MM.1S (cell line): ENCODE results near the gene UNC119.

Experiments
- DNase-seq: peaks from one replicate; pipeline ENCODE4 v3.0.0-alpha.2; 2015
- H2AFZ ChIP-seq: fragments of 300-600 bp; sonication (generic); 2 replicates; pipeline ENCODE4 v1.6.0; 2016; ENCODE audit warnings: antibody characterized with exemption, low read length
- H3F3A ChIP-seq: fragments of 300-600 bp; sonication (generic); 2 replicates; pipeline ENCODE4 v1.6.1; 2016; ENCODE audit warnings: mild to moderate bottlenecking, antibody characterized with exemption, low read length, moderate library complexity, mixed read lengths; ENCODE audit not compliant: insufficient read depth
- H3K27ac ChIP-seq: fragments of 300-600 bp; sonication (generic); 2 replicates; pipeline ENCODE4 v1.5.1; 2016; ENCODE audit warnings: mild to moderate bottlenecking, low read length
- H3K27me3 ChIP-seq: fragments of 300-600 bp; sonication (generic); replicated peaks from 2 replicates; pipeline ENCODE4 v1.6.0; 2016; ENCODE audit warnings: low read length; ENCODE audit not compliant: insufficient read depth
- H3K36me3 ChIP-seq: fragments of 300-600 bp; sonication (generic); replicated peaks from 2 replicates; pipeline ENCODE4 v1.6.1; 2016; ENCODE audit warnings: mild to moderate bottlenecking, low read length, mixed read lengths; ENCODE audit not compliant: insufficient read depth
- H3K4me1 ChIP-seq: fragments of 300-600 bp; sonication (generic); 2 replicates; pipeline ENCODE4 v1.6.1; 2016; ENCODE audit warnings: low read length, mixed read lengths
- H3K4me2 ChIP-seq: fragments of 300-600 bp; sonication (generic); 2 replicates; pipeline ENCODE4 v1.6.0; 2016; ENCODE audit warnings: low read depth, low read length
- H3K4me3 ChIP-seq: fragments of 300-600 bp; sonication (generic); 2 replicates; pipeline ENCODE4 v1.5.1; 2016; ENCODE audit warnings: low read length, mixed read lengths
- H3K79me2 ChIP-seq: fragments of 300-600 bp; sonication (generic); 2 replicates; pipeline ENCODE4 v1.6.1; 2016; ENCODE audit warnings: mixed run types, low read length, mixed read lengths
- H3K9ac ChIP-seq: fragments of 300-600 bp; sonication (generic); 2 replicates; pipeline ENCODE4 v1.6.1; 2016; ENCODE audit warnings: low read length, mixed read lengths
- H3K9me2 ChIP-seq: fragments of 300-600 bp; sonication (generic); replicated peaks from 2 replicates; pipeline ENCODE4 v1.6.1; 2016; ENCODE audit warnings: mild to moderate bottlenecking, low read length, mixed read lengths; ENCODE audit not compliant: insufficient read depth
- H3K9me3 ChIP-seq: fragments of 300-600 bp; sonication (generic); replicated peaks from 2 replicates; pipeline ENCODE4 v1.6.1; 2016; ENCODE audit warnings: mild to moderate bottlenecking, low read length, mixed read lengths; ENCODE audit not compliant: insufficient read depth
- H4K20me1 ChIP-seq: fragments of 300-600 bp; sonication (generic); 2 replicates; pipeline ENCODE4 v1.6.1; 2016; ENCODE audit warnings: mild to moderate bottlenecking, low read length, moderate library complexity, mixed read lengths; ENCODE audit not compliant: insufficient read depth
- CTCF ChIP-seq: fragments of 300-600 bp; sonication (generic); IDR thresholded peaks from 2 replicates; pipeline ENCODE4 v1.5.1; 2016; ENCODE audit warnings: antibody characterized with exemption, low read length, mixed read lengths
- EZH2 ChIP-seq: fragments of 300-600 bp; sonication (generic); optimal IDR thresholded peaks from 2 replicates; pipeline ENCODE3; 2017; ENCODE audit warnings: low read depth, mild to moderate bottlenecking, antibody characterized with exemption, low read length, mixed read lengths
- EZH2phosphoT487 ChIP-seq: fragments of 300-600 bp; sonication (generic); IDR thresholded peaks from 2 replicates; pipeline ENCODE4 v1.6.1; 2018; ENCODE audit warnings: antibody characterized with exemption, low read length

The UNC119 gene

GRCh38 chr17:28570716-28571360 lies 18.4 kb upstream of the UNC119 start:
- no peaks in the 10 kb centered on the region for H3K27me3 ChIP-seq
- no peaks in the 10 kb centered on the region for H3K9me3 ChIP-seq
- no peaks in the 10 kb centered on the region; the same call in 1 of the 2 replicates for H3K36me3 ChIP-seq
- H3K4me3 ChIP-seq, result peak overlapping the region; percentile 99
- peak overlapping the region; percentile 92 for H3K9ac ChIP-seq
- H4K20me1 ChIP-seq, result no peaks in the 10 kb centered on the region; the same call in 1 of the 2 replicates
- H3K4me2 ChIP-seq, result peak overlapping the region; percentile 71
- H3K9me2 ChIP-seq, result no peaks in the 10 kb centered on the region
- TF ChIP-seq EZH2phosphoT487, result no peak
- no peak for TF ChIP-seq EZH2
- TF ChIP-seq CTCF, result no peak
- peak; percentile 47 for DNase-seq
- H3F3A ChIP-seq, result 0 out of 2 replicates have a peak, but pooled peaks cover 15% of the 10 kb centered on the region
- H3K27ac ChIP-seq, result peak overlapping the region; percentile 67; the same call in 1 of the 2 replicates
- H3K79me2 ChIP-seq, result peaks cover 48% of the 10 kb centered on the region
- H2AFZ ChIP-seq, result peak overlapping the region; percentile 95
- peaks cover 26% of the 10 kb centered on the region for H3K4me1 ChIP-seq

- Histone ChIP-seq H3K4me2 (peak overlapping the region; percentile 71; the same call in 1 of the 2 replicates), H3K4me3 (peak overlapping the region; percentile 99; the same call in 1 of the 2 replicates), H3K9ac (no peak overlapping the region), H3K27me3 (no peaks in the 10 kb centered on the region), H3K9me2 (no peaks in the 10 kb centered on the region), H3K27ac (no peak overlapping the region), H2AFZ (no peak overlapping the region), H3F3A (0 out of 2 replicates have a peak, but pooled peaks cover 15% of the 10 kb centered on the region), H3K4me1 (peaks cover 26% of the 10 kb centered on the region), H4K20me1 (no peaks in the 10 kb centered on the region; the same call in 1 of the 2 replicates), H3K9me3 (no peaks in the 10 kb centered on the region), H3K79me2 (peaks cover 61% of the 10 kb centered on the region), H3K36me3 (no peaks in the 10 kb centered on the region; the same call in 1 of the 2 replicates)
- no peak for TF ChIP-seq EZH2phosphoT487
- TF ChIP-seq EZH2, result no peak
- no peak for TF ChIP-seq CTCF
- no peak for DNase-seq
Measured at GRCh38 chr17:28569446-28569845, 17.0 kb upstream of the UNC119 start.

- H3K9ac ChIP-seq, result no peak overlapping the region
- H3K4me1 ChIP-seq, result peaks cover 26% of the 10 kb centered on the region
- H3K4me3 ChIP-seq, result no peak overlapping the region
- H3K27ac ChIP-seq, result peak overlapping the region; percentile 33; the same call in 1 of the 2 replicates
- H3K9me2 ChIP-seq, result no peaks in the 10 kb centered on the region
- peaks cover 67% of the 10 kb centered on the region for H3K79me2 ChIP-seq
- no peak overlapping the region for H2AFZ ChIP-seq
- H3F3A ChIP-seq, result 0 out of 2 replicates have a peak, but pooled peaks cover 15% of the 10 kb centered on the region
- TF ChIP-seq EZH2, result no peak
- no peak for TF ChIP-seq EZH2phosphoT487
- TF ChIP-seq CTCF, result no peak
- no peaks in the 10 kb centered on the region; the same call in 1 of the 2 replicates for H3K36me3 ChIP-seq
- H3K27me3 ChIP-seq, result no peaks in the 10 kb centered on the region
- no peaks in the 10 kb centered on the region for H3K9me3 ChIP-seq
- H3K4me2 ChIP-seq, result peak overlapping the region; percentile 41; the same call in 1 of the 2 replicates
- H4K20me1 ChIP-seq, result no peaks in the 10 kb centered on the region; the same call in 1 of the 2 replicates
- DNase-seq, result no peak
Measured at GRCh38 chr17:28567604-28568003, 15.2 kb upstream of the UNC119 start.
